NCI-H1092 treated with DMSO at 0.1 percent for 48 hours (cell line): Measurements from ENCODE around the gene SPATA17.

Source experiments
- DNase-seq: peaks from one replicate; lab custom pipeline; 2025; lab: John Stamatoyannopoulos, UW

The SPATA17 gene

GRCh38 chr1:217847643-217848042 lies 216.5 kb downstream of the SPATA17 start:
- no peak for DNase-seq

GRCh38 chr1:217856342-217857034 lies 225.3 kb downstream of the SPATA17 start:
- no peak for DNase-seq

- DNase-seq: no peak
These were observed 225.9 kb downstream of the SPATA17 start for GRCh38 chr1:217857061-217857460.

- no peak for DNase-seq
These were observed 230.5 kb downstream of the SPATA17 start for GRCh38 chr1:217861658-217862057.

- no peak for DNase-seq
These were observed 236.4 kb downstream of the SPATA17 start for GRCh38 chr1:217867446-217867995.

GRCh38 chr1:217871955-217872354 lies 240.8 kb downstream of the SPATA17 start:
- DNase-seq: no peak

- no peak for DNase-seq
These were observed 244.1 kb downstream of the SPATA17 start for GRCh38 chr1:217875229-217875628.

- DNase-seq: no peak
These were observed 245.3 kb downstream of the SPATA17 start for GRCh38 chr1:217876401-217876800.

- no peak for DNase-seq
These were observed 245.8 kb downstream of the SPATA17 start for GRCh38 chr1:217876896-217877295.

- no peak for DNase-seq
These were observed 250.0 kb downstream of the SPATA17 start for GRCh38 chr1:217881131-217881543.

- DNase-seq: no peak
These were observed 250.6 kb downstream of the SPATA17 start for GRCh38 chr1:217881607-217882332.

- DNase-seq: no peak
These were observed 254.0 kb downstream of the SPATA17 start for GRCh38 chr1:217885181-217885580.

GRCh38 chr1:217888328-217888727 lies 257.2 kb downstream of the SPATA17 start:
- DNase-seq: no peak

GRCh38 chr1:217889401-217889800 lies 258.3 kb downstream of the SPATA17 start:
- DNase-seq: no peak

GRCh38 chr1:217891966-217892365 lies 260.8 kb downstream of the SPATA17 start:
- no peak for DNase-seq

- DNase-seq: no peak
These were observed 261.6 kb downstream of the SPATA17 start for GRCh38 chr1:217892750-217893149.

GRCh38 chr1:217895841-217896240 lies 264.7 kb downstream of the SPATA17 start:
- no peak for DNase-seq

GRCh38 chr1:217896490-217896889 lies 265.3 kb downstream of the SPATA17 start:
- no peak for DNase-seq

GRCh38 chr1:217897100-217897499 lies 266.0 kb downstream of the SPATA17 start:
- no peak for DNase-seq

GRCh38 chr1:217899614-217900013 lies 268.5 kb downstream of the SPATA17 start:
- no peak for DNase-seq

- DNase-seq: no peak
These were observed 276.4 kb downstream of the SPATA17 start for GRCh38 chr1:217907504-217907903.

GRCh38 chr1:217910203-217910602 lies 279.1 kb downstream of the SPATA17 start:
- no peak for DNase-seq

GRCh38 chr1:217910791-217911320 lies 279.7 kb downstream of the SPATA17 start:
- no peak for DNase-seq
